NCI-H446 treated with DMSO at 0.1 percent for 48 hours (cell line): Measurements from ENCODE around the gene VPS13C.
A peak's percentile ranks its signal among the peaks of the same experiment; 100 is the strongest.

ENCODE experiments used
- DNase-seq: peaks from one replicate; lab custom pipeline; 2025; lab: John Stamatoyannopoulos, UW

VPS13C gene

GRCh38 chr15:61857169-61857829 lies 202.9 kb downstream of the VPS13C start:
- DNase-seq, result no peak

DNA sequence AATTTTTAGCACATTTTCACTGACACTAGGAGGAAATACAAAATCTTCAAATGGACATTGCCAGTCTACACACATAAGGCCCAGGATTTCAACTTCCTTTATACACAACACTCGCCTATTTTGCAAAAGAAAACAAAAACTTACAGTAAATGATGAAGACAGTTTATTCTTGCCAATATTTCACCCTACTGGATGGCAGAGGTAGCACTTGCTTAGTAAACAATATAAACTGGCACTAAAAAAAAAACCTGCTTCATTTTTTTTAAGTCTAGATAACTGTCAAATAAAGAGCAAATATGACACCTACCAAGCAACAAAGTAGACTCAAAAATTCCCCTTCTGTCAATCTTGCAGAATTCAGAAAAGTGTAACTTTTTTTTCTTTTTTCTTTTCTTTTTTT lies 204.0 kb downstream of the VPS13C start:
- no peak for DNase-seq

- no peak for DNase-seq
These were observed 207.1 kb downstream of the VPS13C start for GRCh38 chr15:61853195-61853594.

- DNase-seq, result no peak
These were observed 208.3 kb downstream of the VPS13C start for GRCh38 chr15:61851955-61852354.

- no peak for DNase-seq
These were observed 210.8 kb downstream of the VPS13C start for GRCh38 chr15:61849447-61849846.

- DNase-seq, result no peak
These were observed 218.8 kb downstream of the VPS13C start for GRCh38 chr15:61841466-61841865.

- no peak for DNase-seq
These were observed 220.2 kb downstream of the VPS13C start for GRCh38 chr15:61840090-61840489.

- DNase-seq, result no peak
These were observed 220.7 kb downstream of the VPS13C start for GRCh38 chr15:61839546-61839945.

GRCh38 chr15:61835496-61836106 lies 224.6 kb downstream of the VPS13C start:
- DNase-seq, result no peak

GRCh38 chr15:61835029-61835428 lies 225.2 kb downstream of the VPS13C start:
- no peak for DNase-seq

DNA sequence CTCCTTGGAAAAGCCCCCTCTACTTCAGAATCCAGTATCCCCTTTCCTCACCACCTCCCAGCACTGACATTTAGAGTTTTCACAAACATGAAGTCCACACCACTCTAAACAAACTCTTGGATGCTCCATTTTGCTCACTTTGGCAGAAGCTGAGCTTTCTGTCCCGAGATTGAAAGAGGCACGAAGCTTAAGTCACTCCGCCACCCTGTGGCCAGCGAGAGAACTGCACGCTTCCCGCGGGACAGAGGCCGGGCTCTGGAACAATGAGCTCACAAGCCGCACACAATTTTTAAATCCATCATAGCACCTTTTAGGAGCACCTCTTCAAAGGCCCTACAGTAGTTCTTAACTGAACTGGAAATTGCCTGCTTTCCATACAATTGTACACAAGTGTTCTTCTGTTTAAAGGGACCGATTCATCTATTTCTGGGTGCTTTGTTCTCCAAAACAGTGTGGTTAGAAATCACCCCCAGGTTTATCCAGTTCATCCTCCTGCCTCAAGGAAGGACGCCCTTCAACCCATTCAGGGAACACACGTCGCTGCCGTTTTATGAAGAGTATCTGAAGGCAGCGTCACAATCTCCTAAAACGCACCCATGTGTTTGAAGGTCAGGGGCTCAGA lies 226.1 kb downstream of the VPS13C start:
- peak; percentile 5 for DNase-seq

DNA sequence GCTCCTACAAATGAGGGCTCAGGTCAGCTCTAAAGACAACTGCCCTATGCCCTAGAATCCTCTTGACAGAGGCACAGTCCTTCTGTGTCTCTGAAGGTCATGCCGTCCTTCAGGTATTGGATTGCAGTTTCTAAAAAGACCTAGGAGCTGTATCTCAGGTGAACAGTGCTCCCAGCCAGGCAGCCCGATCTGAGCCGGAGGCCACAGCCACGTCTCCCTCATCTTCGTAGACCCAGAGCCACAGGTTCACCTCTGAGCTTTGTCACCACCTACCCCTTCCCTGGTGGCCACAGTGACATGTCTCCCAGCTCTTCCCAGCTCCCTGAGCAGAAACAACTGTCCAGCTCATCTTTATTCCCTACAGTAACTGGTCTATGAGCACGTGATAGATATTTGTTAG lies 228.0 kb downstream of the VPS13C start:
- no peak for DNase-seq

GRCh38 chr15:61831505-61831921 lies 228.7 kb downstream of the VPS13C start:
- DNase-seq, result no peak

DNA sequence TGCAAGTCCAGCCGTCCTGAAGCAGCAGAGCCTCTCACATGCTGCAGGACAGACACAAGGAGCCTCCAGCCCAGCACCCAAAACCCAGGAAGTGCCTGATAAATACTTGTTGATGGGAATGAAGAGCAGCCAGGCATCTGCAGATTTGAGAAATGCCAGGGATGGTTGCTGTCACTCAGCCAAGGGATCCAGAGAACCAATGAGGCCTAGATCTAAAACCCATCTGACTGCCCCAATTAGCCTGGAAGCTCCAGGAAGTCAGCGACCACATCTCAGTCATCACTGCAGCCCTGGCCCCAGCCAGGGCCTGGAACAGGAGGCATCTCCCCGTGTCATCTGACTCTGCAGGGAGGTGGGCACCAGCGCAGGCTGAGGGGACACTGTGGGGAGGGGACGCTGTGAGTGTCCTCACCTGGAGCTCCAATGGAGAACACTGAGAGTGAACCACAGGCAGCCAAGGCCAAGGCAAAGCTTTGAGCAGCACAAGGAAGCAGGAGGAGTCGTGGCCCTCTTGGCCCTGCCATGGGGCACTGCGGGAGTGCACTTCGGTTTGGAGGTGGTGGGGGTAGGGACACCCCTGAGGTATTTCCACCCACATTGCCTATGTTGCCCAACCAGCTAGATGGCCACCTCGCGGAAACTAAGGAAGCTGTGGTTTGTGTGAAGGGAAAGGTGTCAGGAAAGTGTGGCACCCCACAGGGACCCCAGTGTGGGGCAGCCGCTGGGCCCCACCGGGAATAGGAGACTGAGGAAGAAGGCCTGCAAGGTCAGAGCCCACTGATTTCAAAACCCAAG lies 229.5 kb downstream of the VPS13C start:
- no peak for DNase-seq

DNA sequence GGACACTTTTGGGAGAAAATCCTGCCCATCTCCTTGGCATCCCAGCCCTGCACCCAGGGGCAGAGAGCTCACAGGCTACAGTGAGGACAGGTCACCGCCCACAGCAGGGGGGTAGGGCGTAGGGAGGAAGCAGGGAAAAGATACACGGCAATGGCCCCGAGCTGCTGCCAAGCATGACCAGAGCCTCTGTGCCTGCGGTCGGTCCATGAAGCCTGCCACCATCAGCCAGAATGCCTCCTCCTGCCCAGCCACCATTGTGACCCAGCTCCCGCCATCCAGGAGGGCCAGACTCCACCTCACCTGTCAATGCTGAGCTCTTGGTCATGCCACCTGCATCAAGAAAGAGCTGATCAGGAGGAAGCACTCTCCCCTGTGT lies 230.7 kb downstream of the VPS13C start:
- DNase-seq, result no peak

GRCh38 chr15:61828860-61829513 lies 231.3 kb downstream of the VPS13C start:
- no peak for DNase-seq

DNA sequence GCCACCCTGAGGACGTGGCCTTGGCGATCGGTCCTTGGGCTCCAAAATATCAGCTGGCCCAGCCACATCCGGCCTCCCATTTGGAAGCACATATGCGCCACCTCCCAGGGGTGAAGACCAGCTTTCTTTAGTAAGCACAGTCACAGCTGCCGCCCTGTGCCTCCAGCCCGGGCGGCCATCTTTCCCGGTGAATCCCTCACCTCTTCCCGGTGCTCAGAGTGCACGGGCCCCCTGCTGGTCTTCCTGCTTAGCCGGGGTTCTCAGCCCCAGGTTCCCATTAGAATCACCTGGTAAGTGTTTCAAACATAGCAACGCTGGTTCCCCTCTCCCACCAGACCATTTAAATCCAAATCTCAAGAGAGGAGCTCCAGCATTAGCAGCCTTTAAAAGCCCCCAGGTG lies 232.2 kb downstream of the VPS13C start:
- no peak for DNase-seq

DNA sequence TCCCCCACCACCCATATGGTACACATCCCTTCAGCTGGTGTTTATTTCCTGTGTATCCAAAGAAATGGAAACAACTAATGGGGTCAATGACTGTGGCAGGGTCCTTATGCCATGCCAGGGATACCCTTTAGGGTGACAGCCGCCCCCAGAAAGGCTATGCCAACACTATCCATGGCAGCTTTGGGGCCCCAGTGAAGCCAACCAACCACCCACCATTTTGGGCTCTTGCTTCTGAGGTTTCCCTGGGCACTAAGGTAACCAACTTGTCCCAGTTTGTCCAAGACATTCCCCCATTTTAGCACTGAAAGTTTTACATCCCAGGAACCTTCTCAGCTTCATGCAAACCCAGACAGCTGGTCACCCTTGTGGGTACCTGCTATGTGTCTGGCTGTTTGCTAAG lies 233.1 kb downstream of the VPS13C start:
- no peak for DNase-seq

- DNase-seq, result no peak
These were observed 236.0 kb downstream of the VPS13C start for GRCh38 chr15:61824291-61824690.

DNA sequence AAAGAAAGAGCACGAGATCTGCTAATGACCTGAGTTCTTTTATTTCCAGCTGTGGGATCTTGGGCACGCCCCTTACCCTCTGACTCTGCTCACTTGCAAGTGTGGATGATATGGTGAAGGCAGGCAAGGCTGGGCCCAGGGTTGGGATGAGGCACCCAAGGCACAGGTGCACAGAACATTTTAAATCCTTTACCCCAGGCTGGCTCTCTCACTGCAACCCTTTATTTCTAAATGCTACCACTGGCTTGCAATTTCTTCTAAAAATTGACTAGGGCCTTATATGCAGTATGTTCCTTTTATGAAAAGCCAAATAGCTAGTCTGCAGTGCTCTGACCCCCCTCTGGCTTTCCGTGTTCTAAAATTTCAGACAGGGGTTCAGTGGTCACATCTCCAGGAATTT lies 237.7 kb downstream of the VPS13C start:
- no peak for DNase-seq

GRCh38 chr15:61820951-61821350 lies 239.3 kb downstream of the VPS13C start:
- no peak for DNase-seq

DNA sequence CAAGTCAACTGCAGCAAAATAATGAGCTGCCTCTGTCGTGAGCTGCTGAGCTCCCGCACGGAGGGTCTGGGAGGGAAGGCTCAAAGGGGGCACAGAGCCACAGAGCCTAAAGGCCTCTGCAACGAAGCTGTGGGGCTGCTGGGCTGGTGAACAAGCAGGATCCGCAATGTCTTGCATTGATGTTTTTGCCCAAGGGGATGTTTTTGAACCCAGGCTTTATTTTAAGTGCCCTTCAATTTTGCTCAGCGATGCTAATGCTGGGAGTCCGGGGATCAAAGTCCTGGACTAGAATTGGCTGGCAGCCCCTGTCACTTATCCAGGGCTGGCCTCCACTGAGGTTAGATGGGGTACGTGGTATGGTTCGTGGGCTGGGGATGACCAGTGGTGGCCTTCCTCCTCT lies 240.0 kb downstream of the VPS13C start:
- no peak for DNase-seq
